Measurements from ENCODE around the gene MTM1. TPM values are rescaled to one million over a fixed set of nuclear protein-coding genes. Genes with fewer than 3 reads are reported as not detected.
A peak's percentile ranks its signal among the peaks of the same experiment; 100 is the strongest.

The MTM1 gene
- total and polyA plus RNA-seq, 2 experiments from 2014 or later = 8.1 to 8.9 TPM

GRCh38 chrX:150543230-150544155 lies 24.9 kb upstream of the MTM1 start:
- no peaks in the 10 kb centered on the region for H4K20me1 ChIP-seq (ENCODE audit: insufficient read depth)
- no peak overlapping the region for H3K4me2 ChIP-seq (ENCODE audit: unreplicated experiment)
- WGBS, 2 experiments (ENCODE audit: low coverage in 1 of 2, low lambda C conversion rate in 2 of 2, missing lambda C conversion rate in 2 of 2) = 94 to 95% methylated on average over 7 to 12 of the region's 13 CpGs
- H3K9ac ChIP-seq = no peak overlapping the region
- H3K9me3 ChIP-seq (ENCODE audit: low read depth) = no peaks in the 10 kb centered on the region
- no peak overlapping the region for H2AFZ ChIP-seq
- H3K27me3 ChIP-seq (replicated peaks; ENCODE audit: insufficient read depth) = no peaks in the 10 kb centered on the region
- peaks cover 11% of the 10 kb centered on the region; the same call in 1 of the 2 replicates for H3K4me1 ChIP-seq (ENCODE audit: insufficient read depth)
- no peaks in the 10 kb centered on the region for H3F3A ChIP-seq (ENCODE audit: insufficient read depth)
- no peak overlapping the region for H3K4me3 ChIP-seq
- in situ Hi-C loops (cut with MboI) = no loop called here
- H3K27ac ChIP-seq = no peak overlapping the region
- H3K9me2 ChIP-seq (ENCODE audit: insufficient read depth) = no peaks in the 10 kb centered on the region
- H3K79me2 ChIP-seq (ENCODE audit: insufficient read depth) = no peaks in the 10 kb centered on the region
- H3K36me3 ChIP-seq (ENCODE audit: low read depth) = no peaks in the 10 kb centered on the region
- TF ChIP-seq EZH2 (IDR thresholded peaks at IDR 0.05; ENCODE audit: insufficient read depth, poor library complexity, severe bottlenecking) = no peak
- TF ChIP-seq EZH2phosphoT487 (IDR thresholded peaks at IDR 0.05; ENCODE audit: insufficient read depth, low read depth) = no peak
- DNase-seq = no peak

GRCh38 chrX:150544222-150544787 lies 24.1 kb upstream of the MTM1 start:
- Histone ChIP-seq H3K9me2 (ENCODE audit: insufficient read depth) (no peaks in the 10 kb centered on the region), H2AFZ (no peak overlapping the region), H3K9ac (no peak overlapping the region), H3K79me2 (ENCODE audit: insufficient read depth) (no peaks in the 10 kb centered on the region), H3K9me3 (ENCODE audit: low read depth) (no peaks in the 10 kb centered on the region), H4K20me1 (ENCODE audit: insufficient read depth) (no peaks in the 10 kb centered on the region), H3K27me3 (replicated peaks; ENCODE audit: insufficient read depth) (no peaks in the 10 kb centered on the region), H3K4me2 (ENCODE audit: unreplicated experiment) (no peak overlapping the region), H3K36me3 (ENCODE audit: low read depth) (no peaks in the 10 kb centered on the region), H3K4me1 (ENCODE audit: insufficient read depth) (peaks cover 13% of the 10 kb centered on the region; the same call in 1 of the 2 replicates), H3F3A (ENCODE audit: insufficient read depth) (no peaks in the 10 kb centered on the region), H3K4me3 (no peak overlapping the region), H3K27ac (no peak overlapping the region)
- WGBS, 2 experiments (ENCODE audit: low coverage in 1 of 2, low lambda C conversion rate in 2 of 2, missing lambda C conversion rate in 2 of 2) = 86 to 90% methylated on average over 11 of the region's 11 CpGs
- in situ Hi-C loops (cut with MboI) = no loop called here
- no peak for DNase-seq
- TF ChIP-seq EZH2 (IDR thresholded peaks at IDR 0.05; ENCODE audit: insufficient read depth, poor library complexity, severe bottlenecking) (no peak), EZH2phosphoT487 (IDR thresholded peaks at IDR 0.05; ENCODE audit: insufficient read depth, low read depth) (no peak)

GRCh38 chrX:150544835-150545770 lies 23.3 kb upstream of the MTM1 start:
- peaks cover 13% of the 10 kb centered on the region; the same call in 1 of the 2 replicates for H3K4me1 ChIP-seq (ENCODE audit: insufficient read depth)
- no peaks in the 10 kb centered on the region for H3F3A ChIP-seq (ENCODE audit: insufficient read depth)
- H3K27ac ChIP-seq = no peak overlapping the region
- 85 to 87% methylated on average over 8 of the region's 8 CpGs for WGBS, 2 experiments (ENCODE audit: low coverage in 1 of 2, low lambda C conversion rate in 2 of 2, missing lambda C conversion rate in 2 of 2)
- no peaks in the 10 kb centered on the region for H3K27me3 ChIP-seq (replicated peaks; ENCODE audit: insufficient read depth)
- H3K79me2 ChIP-seq (ENCODE audit: insufficient read depth) = no peaks in the 10 kb centered on the region
- no peak overlapping the region for H3K9ac ChIP-seq
- TF ChIP-seq EZH2 (IDR thresholded peaks at IDR 0.05; ENCODE audit: insufficient read depth, poor library complexity, severe bottlenecking) = no peak
- TF ChIP-seq EZH2phosphoT487 (IDR thresholded peaks at IDR 0.05; ENCODE audit: insufficient read depth, low read depth) = no peak
- H4K20me1 ChIP-seq (ENCODE audit: insufficient read depth) = no peaks in the 10 kb centered on the region
- no peak overlapping the region for H2AFZ ChIP-seq
- H3K9me2 ChIP-seq (ENCODE audit: insufficient read depth) = no peaks in the 10 kb centered on the region
- in situ Hi-C loops (cut with MboI) = no loop called here
- no peak for DNase-seq
- no peaks in the 10 kb centered on the region for H3K9me3 ChIP-seq (ENCODE audit: low read depth)
- H3K36me3 ChIP-seq (ENCODE audit: low read depth) = no peaks in the 10 kb centered on the region
- H3K4me2 ChIP-seq (ENCODE audit: unreplicated experiment) = no peak overlapping the region
- H3K4me3 ChIP-seq = no peak overlapping the region

GRCh38 chrX:150546711-150547153 lies 21.7 kb upstream of the MTM1 start:
- no peak overlapping the region for H3K4me3 ChIP-seq
- no peaks in the 10 kb centered on the region for H3K27me3 ChIP-seq (replicated peaks; ENCODE audit: insufficient read depth)
- DNase-seq = peak; percentile 8
- H3K4me2 ChIP-seq (ENCODE audit: unreplicated experiment) = no peak overlapping the region
- 30 to 44% methylated on average over 8 to 9 of the region's 9 CpGs for WGBS, 2 experiments (ENCODE audit: low coverage in 1 of 2, low lambda C conversion rate in 2 of 2, missing lambda C conversion rate in 2 of 2)
- no peaks in the 10 kb centered on the region for H3K9me2 ChIP-seq (ENCODE audit: insufficient read depth)
- H4K20me1 ChIP-seq (ENCODE audit: insufficient read depth) = no peaks in the 10 kb centered on the region
- no peak for TF ChIP-seq EZH2phosphoT487 (IDR thresholded peaks at IDR 0.05; ENCODE audit: insufficient read depth, low read depth)
- no peak for TF ChIP-seq EZH2 (IDR thresholded peaks at IDR 0.05; ENCODE audit: insufficient read depth, poor library complexity, severe bottlenecking)
- H3K9ac ChIP-seq = no peak overlapping the region
- no peaks in the 10 kb centered on the region for H3K9me3 ChIP-seq (ENCODE audit: low read depth)
- H3K27ac ChIP-seq = no peak overlapping the region
- H3F3A ChIP-seq (ENCODE audit: insufficient read depth) = no peaks in the 10 kb centered on the region
- in situ Hi-C loops (cut with MboI) = no loop called here
- peak overlapping the region; percentile 91 for H2AFZ ChIP-seq
- H3K36me3 ChIP-seq (ENCODE audit: low read depth) = no peaks in the 10 kb centered on the region
- no peaks in the 10 kb centered on the region for H3K79me2 ChIP-seq (ENCODE audit: insufficient read depth)
- peaks cover 13% of the 10 kb centered on the region; the same call in 1 of the 2 replicates for H3K4me1 ChIP-seq (ENCODE audit: insufficient read depth)

Measured in GM23248 (cell line).